NB4 (cell line): ENCODE data around the gene FURIN.
"Not testable (repeated sequence)": the region's sequence is repeated elsewhere in the genome, so short reads cannot be mapped to it uniquely, and the experiment has no call there.

ENCODE experiments used
- POLR2A ChIP-seq: IDR thresholded peaks from 2 replicates; pipeline ENCODE4 v1.6.1; 2011; ENCODE audit warnings: mild to moderate bottlenecking; ENCODE audit not compliant: insufficient read length; ENCODE audit errors: extremely low read depth
- TF ChIP-seq, protein P1 (sequence below): IDR thresholded peaks from one replicate; pipeline ENCODE4 v1.5.1; 2012; ENCODE audit warnings: low read depth, low read length

DNA sequence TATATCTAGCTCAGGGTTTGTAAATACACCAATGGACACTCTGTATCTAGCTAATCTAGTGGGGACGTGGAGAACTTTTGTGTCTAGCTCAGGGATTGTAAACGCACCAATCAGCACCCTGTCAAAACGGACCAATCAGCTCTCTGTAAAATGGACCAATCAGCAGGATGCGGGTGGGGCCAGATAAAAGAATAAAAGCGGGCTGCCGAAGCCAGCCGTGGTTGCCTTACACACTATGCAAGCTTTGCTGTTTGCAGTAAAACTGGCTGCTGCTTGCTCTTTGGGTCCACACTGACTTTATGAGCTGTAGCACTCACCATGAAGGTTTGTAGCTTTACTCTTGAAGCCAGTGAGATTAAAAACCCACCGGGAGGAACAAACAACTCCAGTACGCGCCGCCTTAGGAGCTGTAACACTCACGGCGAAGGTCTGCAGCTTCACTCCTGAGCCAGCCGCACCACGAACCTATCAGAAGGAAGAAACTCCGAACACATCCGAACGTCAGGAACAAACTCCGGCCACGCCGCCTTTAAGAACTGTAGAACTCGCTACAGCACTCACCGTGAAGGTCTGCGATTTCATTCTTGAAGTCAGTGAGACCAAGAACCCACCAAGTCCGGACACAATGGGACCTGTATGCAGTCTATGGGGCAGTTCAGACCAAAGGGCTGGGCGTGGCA is 42.0 kb upstream of the FURIN start:
- TF ChIP-seq, protein P1, sequence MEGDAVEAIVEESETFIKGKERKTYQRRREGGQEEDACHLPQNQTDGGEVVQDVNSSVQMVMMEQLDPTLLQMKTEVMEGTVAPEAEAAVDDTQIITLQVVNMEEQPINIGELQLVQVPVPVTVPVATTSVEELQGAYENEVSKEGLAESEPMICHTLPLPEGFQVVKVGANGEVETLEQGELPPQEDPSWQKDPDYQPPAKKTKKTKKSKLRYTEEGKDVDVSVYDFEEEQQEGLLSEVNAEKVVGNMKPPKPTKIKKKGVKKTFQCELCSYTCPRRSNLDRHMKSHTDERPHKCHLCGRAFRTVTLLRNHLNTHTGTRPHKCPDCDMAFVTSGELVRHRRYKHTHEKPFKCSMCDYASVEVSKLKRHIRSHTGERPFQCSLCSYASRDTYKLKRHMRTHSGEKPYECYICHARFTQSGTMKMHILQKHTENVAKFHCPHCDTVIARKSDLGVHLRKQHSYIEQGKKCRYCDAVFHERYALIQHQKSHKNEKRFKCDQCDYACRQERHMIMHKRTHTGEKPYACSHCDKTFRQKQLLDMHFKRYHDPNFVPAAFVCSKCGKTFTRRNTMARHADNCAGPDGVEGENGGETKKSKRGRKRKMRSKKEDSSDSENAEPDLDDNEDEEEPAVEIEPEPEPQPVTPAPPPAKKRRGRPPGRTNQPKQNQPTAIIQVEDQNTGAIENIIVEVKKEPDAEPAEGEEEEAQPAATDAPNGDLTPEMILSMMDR: not testable (repeated sequence)
- TF ChIP-seq POLR2A: not testable (repeated sequence)
